CD4-positive, alpha-beta T cell treated with Interleukin-2 at 100 ng/mL for 4 hours (primary cell): ENCODE data around the gene MED12.
A peak's percentile ranks its signal among the peaks of the same experiment; 100 is the strongest.
"Not testable (repeated sequence)": the region's sequence is repeated elsewhere in the genome, so short reads cannot be mapped to it uniquely, and the experiment has no call there.

Experiments
- DNase-seq: peaks from one replicate; pipeline ENCODE4 v3.0.0-alpha.2; 2020; ENCODE audit warnings: low spot score

Gene MED12

GRCh38 chrX:71162981-71163380, 44.6 kb downstream of the MED12 start:
- DNase-seq: no peak

DNA sequence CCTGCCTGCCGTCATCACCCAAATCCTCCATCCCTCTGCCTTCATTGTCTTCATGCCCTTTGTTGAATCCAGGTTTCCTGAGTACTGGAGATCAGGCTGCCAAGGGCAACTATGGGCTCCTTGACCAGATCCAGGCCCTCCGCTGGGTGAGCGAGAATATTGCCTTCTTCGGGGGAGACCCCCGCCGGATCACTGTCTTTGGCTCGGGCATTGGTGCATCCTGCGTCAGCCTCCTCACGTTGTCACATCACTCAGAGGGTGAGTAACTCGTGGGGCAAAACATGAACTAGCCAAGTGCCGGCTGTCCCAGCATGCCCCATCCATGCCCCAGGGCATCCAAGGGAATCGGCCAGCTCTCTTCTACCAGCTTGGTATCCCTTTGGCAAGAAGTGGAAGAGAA, 45.7 kb downstream of the MED12 start:
- no peak for DNase-seq

GRCh38 chrX:71166461-71166860, 48.1 kb downstream of the MED12 start:
- no peak for DNase-seq

DNA sequence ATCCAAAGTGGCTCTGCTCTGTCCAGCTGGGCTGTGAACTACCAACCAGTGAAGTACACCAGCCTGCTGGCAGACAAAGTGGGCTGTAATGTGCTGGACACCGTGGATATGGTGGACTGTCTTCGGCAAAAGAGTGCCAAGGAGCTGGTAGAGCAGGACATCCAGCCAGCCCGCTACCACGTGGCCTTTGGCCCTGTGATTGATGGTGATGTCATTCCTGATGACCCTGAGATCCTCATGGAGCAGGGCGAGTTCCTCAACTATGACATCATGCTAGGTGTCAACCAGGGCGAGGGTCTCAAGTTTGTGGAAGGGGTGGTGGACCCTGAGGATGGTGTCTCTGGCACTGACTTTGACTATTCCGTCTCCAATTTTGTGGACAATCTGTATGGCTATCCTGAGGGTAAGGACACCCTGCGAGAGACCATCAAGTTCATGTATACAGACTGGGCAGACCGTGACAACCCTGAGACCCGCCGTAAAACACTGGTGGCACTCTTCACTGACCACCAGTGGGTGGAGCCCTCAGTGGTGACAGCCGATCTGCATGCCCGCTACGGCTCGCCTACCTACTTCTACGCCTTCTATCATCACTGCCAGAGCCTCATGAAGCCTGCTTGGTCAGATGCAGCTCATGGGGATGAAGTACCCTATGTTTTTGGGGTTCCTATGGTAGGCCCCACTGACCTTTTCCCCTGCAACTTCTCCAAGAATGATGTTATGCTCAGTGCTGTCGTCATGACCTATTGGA, 48.8 kb downstream of the MED12 start:
- no peak for DNase-seq

DNA sequence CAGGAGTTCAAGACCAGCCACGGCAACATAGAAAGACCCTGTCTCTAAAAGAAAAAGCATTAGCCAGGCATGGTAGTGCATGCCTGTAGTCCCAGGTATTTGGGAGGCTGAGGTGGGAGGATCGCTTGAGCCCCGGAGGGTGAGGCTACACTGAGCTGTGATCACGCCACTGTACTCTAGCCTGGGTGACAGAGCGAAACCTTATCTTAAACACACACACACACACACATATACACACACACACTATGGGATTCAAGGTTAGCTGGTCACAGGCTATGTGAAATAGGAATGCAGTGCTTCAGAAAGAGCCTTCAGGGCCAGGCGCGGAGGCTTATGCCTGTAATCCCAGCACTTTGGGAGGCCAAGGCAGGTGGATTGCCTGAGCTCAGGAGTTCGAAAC, 49.7 kb downstream of the MED12 start:
- no peak for DNase-seq

GRCh38 chrX:71169586-71169985, 51.2 kb downstream of the MED12 start:
- DNase-seq: no peak

DNA sequence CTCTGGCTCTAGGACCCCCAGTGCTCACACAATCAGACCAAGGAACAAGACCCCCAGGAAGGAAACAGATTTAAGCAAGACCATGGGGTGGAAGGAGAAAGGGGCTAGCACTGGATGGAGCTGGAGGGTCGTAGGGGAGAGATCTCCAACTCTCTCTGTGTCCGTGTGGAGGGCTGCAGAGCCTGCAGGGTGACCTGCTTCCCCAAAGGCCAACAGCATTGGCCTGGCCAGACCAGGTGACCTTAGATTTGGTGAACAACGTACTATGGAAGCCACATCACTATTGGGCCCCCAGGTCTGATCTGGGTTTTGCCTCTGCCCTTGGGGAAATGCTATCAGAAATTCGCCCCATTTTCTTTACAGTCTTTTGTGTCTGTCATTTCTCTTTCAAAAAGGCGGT, 52.3 kb downstream of the MED12 start:
- DNase-seq: no peak

DNA sequence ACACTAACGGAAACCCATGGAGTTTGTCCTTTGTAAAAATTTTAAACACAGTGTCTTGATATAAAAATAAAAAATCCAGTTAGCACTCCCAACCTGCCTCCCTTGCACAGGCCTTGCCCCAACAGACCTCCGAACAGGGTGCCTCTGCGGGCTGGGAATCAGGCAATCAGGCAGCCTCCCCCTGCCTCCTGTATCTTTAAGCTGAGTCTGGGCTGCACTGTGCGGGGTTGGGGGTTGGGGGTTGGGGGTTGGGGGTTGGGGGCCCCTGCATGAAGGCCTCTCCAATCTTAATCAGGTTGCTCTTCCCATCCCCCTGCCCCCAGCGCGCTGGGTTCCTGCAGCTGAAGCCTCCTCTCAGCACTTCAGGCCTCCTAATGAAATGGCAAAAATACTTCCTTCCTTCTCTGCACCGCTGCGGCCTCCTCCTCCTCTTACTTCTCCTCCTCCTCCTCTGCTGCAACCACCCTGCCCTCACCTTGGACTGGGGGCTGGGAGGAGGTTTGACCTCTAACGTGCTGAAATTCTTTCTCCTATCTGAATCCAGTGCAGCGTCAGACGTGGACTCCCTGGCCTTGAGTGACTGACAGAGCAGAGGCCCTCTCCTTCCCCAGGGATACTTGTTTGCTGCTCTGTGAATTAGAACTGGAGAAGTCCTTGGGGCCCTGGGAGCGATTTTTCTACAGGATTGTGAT, 52.9 kb downstream of the MED12 start:
- no peak for DNase-seq

DNA sequence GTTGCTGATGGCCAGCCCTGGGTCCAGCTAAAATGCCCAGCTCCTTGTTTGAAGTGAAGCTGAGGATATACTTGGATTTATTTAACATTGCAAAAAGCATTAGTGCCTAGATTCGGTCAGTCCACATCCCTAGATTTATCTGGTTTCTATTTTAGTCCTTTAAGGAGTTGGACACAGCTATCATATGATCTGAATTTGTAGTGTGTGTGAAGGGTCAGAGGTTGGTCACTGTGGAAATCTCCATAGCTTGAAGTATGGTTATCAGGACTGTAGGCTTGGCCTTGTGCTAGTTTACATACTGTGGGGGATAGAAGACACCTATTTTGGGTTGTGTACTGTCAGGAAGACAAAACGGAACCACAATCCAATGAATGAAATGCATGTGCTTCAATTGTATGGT, 55.0 kb downstream of the MED12 start:
- no peak for DNase-seq

GRCh38 chrX:71174795-71175194, 56.4 kb downstream of the MED12 start:
- DNase-seq: no peak

DNA sequence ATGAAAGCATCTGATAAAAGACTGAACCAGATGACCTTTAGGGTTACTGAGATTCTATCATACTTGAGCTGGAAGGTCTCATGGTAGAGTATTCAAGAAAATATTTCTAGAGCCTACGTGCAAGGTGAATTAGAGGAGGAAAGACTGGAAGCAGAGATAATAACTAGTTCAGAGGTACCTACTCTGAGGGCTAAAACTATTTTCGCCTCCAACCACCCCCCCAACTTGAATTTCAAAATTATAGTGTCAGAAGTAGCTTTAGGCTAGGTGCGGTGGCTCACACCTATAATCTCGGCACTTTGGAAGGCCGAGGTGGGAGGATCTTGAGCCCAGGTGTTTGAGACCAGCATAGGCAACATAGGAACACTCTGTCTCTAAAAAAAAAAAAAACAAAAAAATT, 57.1 kb downstream of the MED12 start:
- DNase-seq: no peak

DNA sequence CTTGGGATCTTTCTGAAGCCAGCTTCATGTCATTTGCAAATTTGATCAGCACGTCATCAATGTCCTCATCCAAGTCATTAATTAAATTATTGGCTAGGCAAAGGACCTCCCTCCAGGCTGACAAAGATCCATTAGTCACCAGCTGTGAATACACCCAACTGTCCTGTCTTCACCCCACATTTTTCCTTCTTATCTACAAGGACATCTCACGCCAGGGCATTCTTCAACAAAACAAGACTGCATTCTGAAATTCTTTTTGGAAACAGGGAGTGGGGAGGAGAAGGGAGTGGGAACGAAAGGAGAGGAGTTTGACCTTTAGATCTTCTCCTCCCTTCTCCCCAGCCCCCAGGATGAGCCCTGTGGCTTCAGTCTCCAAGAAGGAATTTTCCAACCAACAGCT, 58.9 kb downstream of the MED12 start:
- DNase-seq: no peak

DNA sequence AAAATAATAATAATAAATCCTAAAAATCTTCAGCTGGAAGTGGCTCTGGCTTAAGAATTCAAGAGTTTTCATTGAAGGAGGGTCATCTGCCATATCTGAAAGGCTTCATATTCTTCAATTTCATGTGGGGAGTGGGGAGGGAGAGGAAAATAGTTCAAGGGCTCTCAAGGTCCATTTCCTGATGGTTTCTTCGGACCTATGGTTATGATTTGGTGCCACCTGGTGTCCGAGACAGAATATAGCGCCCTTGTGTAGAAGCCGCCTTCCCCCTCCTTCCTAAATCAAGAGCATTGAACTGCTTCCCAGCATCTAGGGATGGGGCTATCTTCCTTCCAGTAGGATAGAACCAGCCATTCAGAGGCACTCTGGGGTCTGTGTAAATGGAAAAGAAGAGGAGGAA, 60.5 kb downstream of the MED12 start:
- DNase-seq: peak; percentile 57

GRCh38 chrX:71180579-71181265, 62.3 kb downstream of the MED12 start:
- not testable (repeated sequence) for DNase-seq

DNA sequence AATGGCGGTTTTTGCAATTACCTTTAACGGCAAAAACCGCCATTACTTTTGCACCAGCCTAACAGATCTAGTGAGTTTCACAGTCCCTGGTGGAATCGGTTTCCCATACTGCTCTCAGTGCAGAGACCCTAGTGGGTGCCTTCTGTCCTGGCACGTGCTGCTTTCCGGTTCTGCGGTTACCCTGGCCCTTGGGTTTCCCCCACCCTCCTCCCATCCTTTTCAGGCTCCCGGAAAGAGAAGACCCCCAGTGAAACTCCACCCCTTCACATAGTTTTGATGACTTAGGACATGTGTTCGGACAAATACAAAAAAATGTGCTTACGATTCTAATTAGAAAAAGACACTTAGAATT, 63.1 kb downstream of the MED12 start:
- peak; percentile 43 for DNase-seq

- peak; percentile 89 for DNase-seq
Observed at GRCh38 chrX:71181910-71182799, 63.8 kb downstream of the MED12 start.

- no peak for DNase-seq
Observed at GRCh38 chrX:71182871-71183270, 64.5 kb downstream of the MED12 start.

DNA sequence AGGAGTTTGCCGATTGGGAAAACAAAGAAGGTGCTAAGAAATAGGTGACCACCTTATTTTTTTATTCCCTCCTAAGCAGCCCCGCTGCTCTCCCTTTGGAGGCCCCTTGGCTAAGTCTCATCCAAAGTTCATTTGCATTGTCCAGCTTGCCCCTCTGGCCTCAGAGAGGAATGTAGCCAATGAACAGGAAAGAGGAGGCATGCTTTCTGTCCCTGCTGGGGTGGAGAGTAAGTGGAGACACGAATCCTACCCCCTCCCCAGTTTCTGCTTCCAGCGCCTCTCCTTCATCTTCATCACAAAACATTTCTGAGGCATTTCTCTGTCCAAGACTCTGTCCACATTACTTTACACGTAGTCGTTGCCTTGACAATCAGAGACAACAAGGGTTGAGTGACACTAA, 64.9 kb downstream of the MED12 start:
- no peak for DNase-seq

- no peak for DNase-seq
Observed at GRCh38 chrX:71184092-71184491, 65.7 kb downstream of the MED12 start.

DNA sequence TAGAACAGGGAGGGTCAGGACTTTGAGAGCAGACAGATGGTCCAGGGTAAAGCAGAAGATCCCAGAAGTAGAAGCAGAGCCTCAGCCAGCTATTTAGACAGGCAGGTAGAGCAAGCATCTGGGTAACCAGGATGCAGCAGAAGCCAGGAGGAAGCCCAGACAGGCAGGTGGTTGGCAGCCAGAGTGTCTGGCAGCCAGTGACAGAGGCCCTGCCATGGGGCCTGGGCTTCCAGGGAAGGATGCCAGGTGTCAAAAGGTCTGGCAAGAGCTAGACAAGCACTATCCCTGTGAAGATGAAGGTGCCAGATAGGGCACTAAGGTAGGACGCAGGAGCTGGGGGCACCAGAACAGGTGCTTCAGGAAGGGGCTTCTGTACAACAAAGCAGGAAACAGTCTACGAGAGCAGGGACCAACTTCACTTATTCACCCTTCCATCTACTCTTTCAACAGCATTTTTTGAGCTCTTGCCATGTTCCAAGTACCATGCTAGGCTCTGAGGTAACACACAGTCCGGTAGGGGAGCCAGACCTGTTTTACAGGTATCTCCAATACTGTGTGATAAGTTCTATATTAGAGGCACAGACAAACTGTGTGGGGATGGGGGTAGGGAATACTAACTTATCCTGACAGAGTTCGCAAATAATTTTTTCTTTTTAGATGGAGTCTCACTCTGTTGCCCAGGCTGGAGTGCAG, 66.6 kb downstream of the MED12 start:
- no peak for DNase-seq

GRCh38 chrX:71191248-71191647, 72.9 kb downstream of the MED12 start:
- no peak for DNase-seq
